C4-2B (cell line): ENCODE data around the gene ISX.

Experiments
- H3K27ac ChIP-seq: fragments of 450-650 bp; 2 replicates; pipeline ENCODE4 v1.5.1; 2017
- CTCF ChIP-seq: fragments of 450-650 bp; conservative IDR thresholded peaks from 2 replicates; pipeline ENCODE4 v1.5.1; 2017; ENCODE audit warnings: mild to moderate bottlenecking
- ZFX ChIP-seq: fragments of 450-650 bp; IDR thresholded peaks from 2 replicates; pipeline ENCODE4 v1.6.1; 2017

ISX gene

DNA sequence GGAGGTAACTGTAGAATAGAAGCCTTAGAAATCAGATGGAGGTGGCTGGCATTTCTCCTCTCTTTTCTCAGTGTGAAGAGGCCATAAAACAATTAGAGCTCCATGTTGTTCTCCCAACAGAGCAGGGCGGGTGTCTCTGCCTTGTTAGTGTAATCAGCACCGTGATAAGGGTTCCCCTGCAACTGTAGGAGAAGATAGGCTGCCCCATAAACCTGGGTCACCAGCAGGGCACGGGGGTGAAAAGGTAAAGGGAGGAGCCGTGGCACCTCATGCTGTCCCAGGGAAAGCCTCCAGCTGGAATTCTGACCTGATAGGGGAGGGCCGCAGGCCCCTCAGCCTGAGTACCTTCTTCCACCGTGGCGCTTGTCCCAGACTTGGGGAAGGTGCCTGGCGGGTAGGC is 68.7 kb downstream of the ISX start:
- TF ChIP-seq CTCF = no peak
- no peak for TF ChIP-seq ZFX
- no peak overlapping the region for H3K27ac ChIP-seq

DNA sequence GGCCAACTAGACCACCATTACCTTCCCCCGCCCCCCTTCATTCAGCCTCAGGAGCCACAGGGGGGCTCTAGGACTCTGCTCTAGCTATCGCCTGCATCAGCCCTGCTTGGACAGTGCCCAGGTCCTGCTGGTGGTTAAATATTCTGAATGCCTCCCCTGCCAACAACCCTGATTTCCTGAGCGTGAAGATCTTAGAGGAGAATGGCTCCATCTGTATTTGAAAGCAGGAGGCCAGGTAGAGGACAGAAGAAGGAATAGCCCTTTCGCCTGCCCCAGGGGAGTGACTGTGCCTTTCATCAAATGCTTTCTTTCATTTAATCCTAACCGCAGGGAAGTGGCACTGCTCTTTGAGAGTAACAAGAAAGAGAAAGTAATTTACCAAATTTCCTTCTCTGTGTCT is 69.2 kb downstream of the ISX start:
- H3K27ac ChIP-seq = no peak overlapping the region
- no peak for TF ChIP-seq CTCF
